ENCODE measurements around the gene IQSEC2.

IQSEC2 gene

GRCh38 chrX:53257166-53257565, 24.2 kb downstream of the IQSEC2 start:
- H3K36me3 ChIP-seq (ENCODE audit: insufficient read depth, low read length) = no peaks in the 10 kb centered on the region
- H3K4me1 ChIP-seq (ENCODE audit: insufficient read depth, low read length, severe bottlenecking) = no peaks in the 10 kb centered on the region
- H3F3A ChIP-seq (ENCODE audit: insufficient read depth, low read length) = no peaks in the 10 kb centered on the region
- TF ChIP-seq CTCF (IDR thresholded peaks at IDR 0.05; ENCODE audit: low read length) (no peak), EZH2 (IDR thresholded peaks at IDR 0.05; ENCODE audit: borderline replicate concordance, low read length) (no peak)
- H2AFZ ChIP-seq (ENCODE audit: low read length) = no peak overlapping the region
- H3K79me2 ChIP-seq (ENCODE audit: insufficient read depth, low read length) = no peaks in the 10 kb centered on the region
- H3K4me2 ChIP-seq (ENCODE audit: low read length) = no peak overlapping the region
- H3K4me3 ChIP-seq (ENCODE audit: low read depth, low read length, poor library complexity, severe bottlenecking) = no peak overlapping the region
- no peaks in the 10 kb centered on the region for H4K20me1 ChIP-seq (ENCODE audit: insufficient read depth, low read length)
- H3K9ac ChIP-seq (ENCODE audit: low read length) = no peak overlapping the region
- no peak overlapping the region for H3K27ac ChIP-seq (ENCODE audit: low read depth, low read length, poor library complexity, severe bottlenecking)
- H3K27me3 ChIP-seq (ENCODE audit: insufficient read depth, low read length) = no peaks in the 10 kb centered on the region
- no peaks in the 10 kb centered on the region for H3K9me2 ChIP-seq (ENCODE audit: low read depth, low read length)
- no peaks in the 10 kb centered on the region for H3K9me3 ChIP-seq (ENCODE audit: low read length)

- no peaks in the 10 kb centered on the region for H3K4me1 ChIP-seq (ENCODE audit: insufficient read depth, low read length, severe bottlenecking)
- no peak overlapping the region for H3K4me2 ChIP-seq (ENCODE audit: low read length)
- H3K9me3 ChIP-seq (ENCODE audit: low read length) = no peaks in the 10 kb centered on the region
- H3K27me3 ChIP-seq (ENCODE audit: insufficient read depth, low read length) = no peaks in the 10 kb centered on the region
- TF ChIP-seq EZH2 (IDR thresholded peaks at IDR 0.05; ENCODE audit: borderline replicate concordance, low read length) = no peak
- no peak for TF ChIP-seq CTCF (IDR thresholded peaks at IDR 0.05; ENCODE audit: low read length)
- H4K20me1 ChIP-seq (ENCODE audit: insufficient read depth, low read length) = no peaks in the 10 kb centered on the region
- H3K9me2 ChIP-seq (ENCODE audit: low read depth, low read length) = no peaks in the 10 kb centered on the region
- no peaks in the 10 kb centered on the region for H3K79me2 ChIP-seq (ENCODE audit: insufficient read depth, low read length)
- H3K9ac ChIP-seq (ENCODE audit: low read length) = no peak overlapping the region
- no peaks in the 10 kb centered on the region for H3K36me3 ChIP-seq (ENCODE audit: insufficient read depth, low read length)
- H2AFZ ChIP-seq (ENCODE audit: low read length) = no peak overlapping the region
- no peak overlapping the region for H3K4me3 ChIP-seq (ENCODE audit: low read depth, low read length, poor library complexity, severe bottlenecking)
- no peak overlapping the region for H3K27ac ChIP-seq (ENCODE audit: low read depth, low read length, poor library complexity, severe bottlenecking)
- H3F3A ChIP-seq (ENCODE audit: insufficient read depth, low read length) = no peaks in the 10 kb centered on the region
These were observed 24.8 kb downstream of the IQSEC2 start for GRCh38 chrX:53256446-53257041.

- Histone ChIP-seq H3K4me2 (ENCODE audit: low read length) (no peak overlapping the region), H3K27me3 (ENCODE audit: insufficient read depth, low read length) (no peaks in the 10 kb centered on the region), H3K79me2 (ENCODE audit: insufficient read depth, low read length) (no peaks in the 10 kb centered on the region)
These were observed 25.6 kb downstream of the IQSEC2 start for GRCh38 chrX:53255738-53256191.

More at GRCh38 chrX:53255738-53256191, 25.6 kb downstream of the IQSEC2 start:
- Histone ChIP-seq H3K9ac (ENCODE audit: low read length) (no peak overlapping the region), H3K36me3 (ENCODE audit: insufficient read depth, low read length) (no peaks in the 10 kb centered on the region), H3K9me3 (ENCODE audit: low read length) (no peaks in the 10 kb centered on the region), H3K4me1 (ENCODE audit: insufficient read depth, low read length, severe bottlenecking) (no peaks in the 10 kb centered on the region), H3K27ac (ENCODE audit: low read depth, low read length, poor library complexity, severe bottlenecking) (no peak overlapping the region), H4K20me1 (ENCODE audit: insufficient read depth, low read length) (no peaks in the 10 kb centered on the region), H3F3A (ENCODE audit: insufficient read depth, low read length) (no peaks in the 10 kb centered on the region), H3K4me3 (ENCODE audit: low read depth, low read length, poor library complexity, severe bottlenecking) (no peak overlapping the region), H2AFZ (ENCODE audit: low read length) (no peak overlapping the region), H3K9me2 (ENCODE audit: low read depth, low read length) (no peaks in the 10 kb centered on the region)
- TF ChIP-seq EZH2 (IDR thresholded peaks at IDR 0.05; ENCODE audit: borderline replicate concordance, low read length) = no peak
- no peak for TF ChIP-seq CTCF (IDR thresholded peaks at IDR 0.05; ENCODE audit: low read length)

All from OCI-LY1 (cell line).